HepG2 (cell line): ENCODE data around the gene COL13A1.

Experiments
- ARID2 ChIP-seq: sonication (generic); formaldehyde crosslinking; IDR thresholded peaks from 2 replicates; pipeline ENCODE4 v1.8.1; 2022; ENCODE audit warnings: mild to moderate bottlenecking, missing genetic modification reagents, borderline replicate concordance
- ATF1 ChIP-seq: IDR thresholded peaks from 2 replicates; pipeline ENCODE4 v1.6.1; 2016; ENCODE audit warnings: mild to moderate bottlenecking, control low read depth
- BRD4 ChIP-seq: sonication (generic); formaldehyde crosslinking; IDR thresholded peaks from 2 replicates; pipeline ENCODE4 v1.4.0; 2020; ENCODE audit warnings: missing genetic modification reagents
- CTCF ChIP-seq: sonication (generic); formaldehyde crosslinking; IDR thresholded peaks from 2 replicates; pipeline ENCODE4 v1.5.0; 2020; ENCODE audit warnings: mild to moderate bottlenecking, missing genetic modification reagents, moderate library complexity
- RBM39 ChIP-seq: fragments of 200-400 bp; formaldehyde crosslinking; IDR thresholded peaks from one replicate; pipeline ENCODE4 v1.6.1; 2018; ENCODE audit warnings: antibody characterized with exemption, mild to moderate bottlenecking, low read depth, low read length; ENCODE audit not compliant: poor library complexity, severe bottlenecking
- REST ChIP-seq, 2 experiments: IDR thresholded peaks; 2 replicates each; pipeline ENCODE4 v1.6.1; 2011 to 2012; ENCODE audit warnings: low read length in 2 of 2, borderline replicate concordance in 1 of 2, low read depth in 1 of 2, mild to moderate bottlenecking in 1 of 2, moderate library complexity in 1 of 2
- ZFP36 ChIP-seq: fragments of 150-350 bp; IDR thresholded peaks from 2 replicates; pipeline ENCODE4 v1.6.1; 2018; ENCODE audit warnings: borderline replicate concordance, low read length, low read depth; ENCODE audit not compliant: partially characterized antibody
- ZMYM2 ChIP-seq: sonication (generic); formaldehyde crosslinking; IDR thresholded peaks from 2 replicates; pipeline ENCODE4 v1.8.0; 2022; ENCODE audit warnings: mild to moderate bottlenecking, missing genetic modification reagents

GRCh38 chr10:69965919-69966662 is 164.4 kb downstream of the COL13A1 start:
- TF ChIP-seq RBM39 (no peak), CTCF (CRISPR knock-in tag) (no peak), ZFP36 (no peak), ARID2 (CRISPR knock-in tag) (no peak), ZMYM2 (CRISPR knock-in tag) (no peak), REST (IDR thresholded peaks at IDR 0.05; ENCODE audit: borderline replicate concordance in 1 of 2, low read depth in 1 of 2, low read length in 2 of 2) (no peak), ATF1 (CRISPR knock-in tag) (no peak), BRD4 (no peak)
